Omental fat pad (tissue), 4 donors: ENCODE results near the gene UBE3B. TPM values are rescaled to one million over a fixed set of nuclear protein-coding genes. Genes with fewer than 3 reads are reported as not detected.

Experiments used
- ATAC-seq: fragments of 150-250 bp; one replicate; pipeline ENCODE4 v1.9.1; 2016; ENCODE audit warnings: mild to moderate bottlenecking, moderate library complexity; ENCODE audit not compliant: low FRiP score
- DNase-seq: peaks from one replicate; pipeline ENCODE4 v3.0.0-alpha.2; 2019; ENCODE audit warnings: low spot score
- total RNA-seq, 4 donors: library from RNA; depleted of rRNA; stranded (reverse); fragments of >200 nt; gene quantifications; one replicate each; pipeline ENCODE4 v1.1.0, GENCODE V29; 2016
- TF ChIP-seq, protein P1 (sequence below), 3 donors: fragments of 450-650 bp; IDR thresholded peaks; one replicate each; pipeline ENCODE4 v1.5.1; 2016 to 2017; ENCODE audit warnings: antibody characterized with exemption in 3 of 3, mild to moderate bottlenecking in 3 of 3, moderate library complexity in 2 of 3

Gene UBE3B
- total RNA-seq, 4 donors from 2014 or later, result 36.6 to 82.4 (median 40.1) TPM

DNA sequence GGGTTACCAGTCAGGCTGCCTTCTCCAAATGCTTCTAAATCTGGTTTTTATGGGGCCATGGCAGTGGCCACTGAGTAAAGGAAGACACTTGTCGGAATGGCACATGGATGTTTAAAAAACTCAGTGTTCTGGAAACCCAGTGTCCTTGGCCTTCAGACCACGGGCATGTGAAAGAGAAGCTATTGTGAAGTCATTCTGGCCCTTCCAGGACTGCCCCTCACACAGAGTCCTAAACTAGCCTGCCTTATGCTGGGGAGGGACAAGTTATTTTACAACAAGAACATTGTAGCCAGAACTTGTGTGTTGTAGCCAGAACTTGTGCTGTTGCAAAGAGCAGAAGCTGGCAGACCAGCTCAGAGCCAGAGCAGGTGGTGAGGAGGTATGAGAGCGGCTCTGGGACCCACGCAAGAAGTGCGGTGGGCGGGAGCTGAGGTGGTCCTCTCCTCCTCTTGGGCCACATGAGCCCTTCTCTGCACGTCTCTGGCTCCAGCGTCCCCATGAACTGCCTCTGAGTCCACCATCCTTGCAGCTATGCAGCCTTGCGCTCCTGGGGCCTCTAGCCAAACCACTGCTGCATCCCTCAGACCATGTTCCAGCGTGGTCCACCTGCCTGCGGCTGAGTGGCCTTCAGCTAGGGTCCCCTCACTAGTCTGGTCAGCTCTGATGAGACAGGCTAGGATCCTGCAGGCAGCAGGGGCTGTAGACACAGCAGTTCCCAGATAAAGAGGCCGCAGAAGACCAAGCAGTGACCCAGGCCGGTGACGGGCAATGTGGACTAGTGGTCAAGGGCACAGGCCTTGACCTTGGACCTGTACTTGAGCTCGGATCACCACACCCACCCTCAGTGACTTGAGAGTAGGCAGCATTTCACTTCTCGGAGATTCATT, 63.3 kb downstream of the UBE3B start:
- DNase-seq (no peak), ATAC-seq (no peak)
- TF ChIP-seq, protein P1, sequence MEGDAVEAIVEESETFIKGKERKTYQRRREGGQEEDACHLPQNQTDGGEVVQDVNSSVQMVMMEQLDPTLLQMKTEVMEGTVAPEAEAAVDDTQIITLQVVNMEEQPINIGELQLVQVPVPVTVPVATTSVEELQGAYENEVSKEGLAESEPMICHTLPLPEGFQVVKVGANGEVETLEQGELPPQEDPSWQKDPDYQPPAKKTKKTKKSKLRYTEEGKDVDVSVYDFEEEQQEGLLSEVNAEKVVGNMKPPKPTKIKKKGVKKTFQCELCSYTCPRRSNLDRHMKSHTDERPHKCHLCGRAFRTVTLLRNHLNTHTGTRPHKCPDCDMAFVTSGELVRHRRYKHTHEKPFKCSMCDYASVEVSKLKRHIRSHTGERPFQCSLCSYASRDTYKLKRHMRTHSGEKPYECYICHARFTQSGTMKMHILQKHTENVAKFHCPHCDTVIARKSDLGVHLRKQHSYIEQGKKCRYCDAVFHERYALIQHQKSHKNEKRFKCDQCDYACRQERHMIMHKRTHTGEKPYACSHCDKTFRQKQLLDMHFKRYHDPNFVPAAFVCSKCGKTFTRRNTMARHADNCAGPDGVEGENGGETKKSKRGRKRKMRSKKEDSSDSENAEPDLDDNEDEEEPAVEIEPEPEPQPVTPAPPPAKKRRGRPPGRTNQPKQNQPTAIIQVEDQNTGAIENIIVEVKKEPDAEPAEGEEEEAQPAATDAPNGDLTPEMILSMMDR (IDR thresholded peaks at IDR 0.05), result no peak

DNA sequence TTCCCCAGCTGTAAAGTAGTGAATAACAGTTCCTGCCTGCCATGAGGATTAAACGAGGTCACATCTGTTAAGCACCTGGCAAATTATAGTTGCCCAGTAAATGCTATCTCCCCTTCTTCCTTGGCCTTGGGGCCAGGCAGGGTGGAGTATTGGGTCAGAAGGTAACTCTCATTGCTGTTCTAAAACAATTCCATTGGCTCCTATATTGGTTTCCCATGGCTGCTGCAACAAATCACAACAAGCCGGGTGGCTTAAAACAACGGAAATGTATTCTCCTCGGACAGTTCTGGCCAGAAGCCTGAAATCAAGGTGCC, 63.9 kb downstream of the UBE3B start:
- ATAC-seq (no peak), DNase-seq (no peak)
- TF ChIP-seq, protein P1 (IDR thresholded peaks at IDR 0.05), result no peak

DNA sequence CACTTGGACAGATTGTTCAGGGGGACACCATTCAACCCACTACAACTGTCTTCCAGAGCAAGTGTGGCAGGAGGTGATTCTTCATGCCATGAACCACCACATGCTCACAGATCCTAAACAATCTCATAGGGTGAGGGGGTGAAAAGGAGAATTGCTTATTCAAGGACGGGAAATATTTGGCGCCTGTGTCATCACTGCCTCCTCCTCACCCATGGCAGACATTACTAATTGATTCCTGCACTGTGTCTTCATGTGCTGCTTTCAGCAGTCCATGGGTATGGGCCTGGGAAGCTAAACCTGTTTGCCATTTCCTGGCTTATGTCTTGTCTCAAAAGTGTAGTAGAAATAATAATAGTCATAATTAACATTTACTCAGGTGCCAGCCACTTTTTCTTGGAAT, 64.6 kb downstream of the UBE3B start:
- ATAC-seq, result no peak
- TF ChIP-seq, protein P1 (IDR thresholded peaks at IDR 0.05), result no peak
- DNase-seq, result no peak

DNA sequence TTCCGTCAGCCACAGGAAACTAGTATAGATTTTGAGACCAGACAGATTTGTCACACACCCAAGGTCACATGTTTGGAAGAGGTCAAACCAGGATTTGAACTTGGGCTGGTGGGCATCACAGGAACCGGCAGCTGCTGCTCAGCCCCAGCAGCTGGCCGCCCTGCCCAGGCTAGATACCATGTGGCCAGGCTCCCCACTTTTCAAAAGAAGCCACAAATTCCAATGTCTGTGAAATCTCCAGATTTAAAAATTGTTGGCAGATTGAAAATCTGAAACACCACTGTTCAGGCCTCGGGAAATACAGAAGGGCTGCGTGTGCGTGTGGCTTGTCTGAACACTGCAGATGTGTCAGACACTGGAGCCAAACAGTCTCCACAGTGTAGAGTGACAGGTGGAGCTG, 65.4 kb downstream of the UBE3B start:
- TF ChIP-seq, protein P1 (IDR thresholded peaks at IDR 0.05), result no peak
- DNase-seq, result no peak
- ATAC-seq, result no peak

DNA sequence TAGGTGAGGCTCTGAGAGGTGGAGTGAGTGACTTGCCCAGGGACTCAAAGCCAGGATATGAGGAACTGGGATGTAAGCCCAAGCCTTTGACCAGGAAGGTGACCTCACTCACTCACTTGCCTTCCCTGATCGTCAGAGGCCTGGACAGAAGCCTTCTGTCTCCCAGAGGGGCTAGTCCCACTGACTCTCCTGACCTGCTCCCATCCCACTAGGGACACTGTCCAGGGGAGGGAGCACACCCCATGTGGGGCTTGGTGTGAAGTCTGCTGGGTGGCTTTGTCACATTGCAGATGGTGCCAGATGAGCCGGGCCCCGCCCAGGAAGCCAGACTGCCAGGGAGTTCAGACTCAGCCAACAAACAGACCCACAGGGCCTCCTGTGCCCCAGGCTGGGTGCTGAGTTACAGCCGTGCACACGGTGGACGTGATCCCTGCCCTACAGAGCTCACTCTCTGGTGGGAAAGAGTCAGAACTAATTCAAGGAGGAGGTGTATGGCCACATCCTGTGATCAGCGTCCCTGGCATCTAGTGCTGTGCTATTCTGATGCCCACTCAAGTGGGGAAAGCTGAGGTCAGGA, 67.6 kb downstream of the UBE3B start:
- TF ChIP-seq, protein P1 (IDR thresholded peaks at IDR 0.05), result no peak
- ATAC-seq (no peak), DNase-seq (no peak)

DNA sequence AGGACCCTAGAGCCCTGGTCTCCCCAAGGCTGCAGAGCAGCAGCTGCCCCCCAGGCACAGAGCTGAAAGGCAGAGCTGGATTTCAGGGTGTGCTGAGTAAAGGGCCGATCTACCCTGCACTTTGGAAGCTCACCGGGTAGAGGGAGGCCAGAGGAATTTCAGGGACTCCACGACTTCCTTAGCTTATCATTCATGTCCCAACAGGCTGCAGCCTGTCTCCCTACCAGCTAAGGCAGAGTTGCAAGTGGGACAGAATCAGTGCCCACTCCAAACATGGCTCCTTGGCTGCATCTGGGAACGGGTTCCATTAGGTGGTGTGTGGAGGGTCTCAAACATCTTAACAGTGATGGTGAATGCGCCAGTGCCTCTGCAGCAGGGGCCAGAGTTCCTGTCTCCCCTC, 68.4 kb downstream of the UBE3B start:
- ATAC-seq (no peak), DNase-seq (no peak)
- TF ChIP-seq, protein P1 (IDR thresholded peaks at IDR 0.05), result no peak

DNA sequence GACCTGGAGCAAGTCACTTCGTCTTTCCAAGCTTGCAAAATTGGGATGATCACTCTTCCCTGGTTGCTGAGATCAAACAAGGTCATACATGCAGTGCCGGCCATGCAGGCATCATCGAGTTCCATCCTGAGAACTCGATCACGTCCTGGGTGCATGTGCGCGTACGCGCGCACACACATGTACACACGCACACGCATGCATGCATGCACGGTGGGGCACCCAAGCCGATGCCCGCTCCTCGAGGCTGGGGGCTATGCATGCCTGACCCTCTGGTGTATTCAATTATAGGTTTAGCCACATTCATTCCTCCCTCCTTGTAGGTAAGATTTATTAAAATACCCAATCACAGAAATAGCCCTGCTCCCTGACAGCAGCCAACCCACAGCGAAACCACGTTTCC, 69.9 kb downstream of the UBE3B start:
- TF ChIP-seq, protein P1 (IDR thresholded peaks at IDR 0.05), result no peak
- ATAC-seq (no peak), DNase-seq (no peak)
